ENCODE data around the gene ZMYM4.
"Not testable (repeated sequence)": the region's sequence is repeated elsewhere in the genome, so short reads cannot be mapped to it uniquely, and the experiment has no call there.

Gene ZMYM4

DNA sequence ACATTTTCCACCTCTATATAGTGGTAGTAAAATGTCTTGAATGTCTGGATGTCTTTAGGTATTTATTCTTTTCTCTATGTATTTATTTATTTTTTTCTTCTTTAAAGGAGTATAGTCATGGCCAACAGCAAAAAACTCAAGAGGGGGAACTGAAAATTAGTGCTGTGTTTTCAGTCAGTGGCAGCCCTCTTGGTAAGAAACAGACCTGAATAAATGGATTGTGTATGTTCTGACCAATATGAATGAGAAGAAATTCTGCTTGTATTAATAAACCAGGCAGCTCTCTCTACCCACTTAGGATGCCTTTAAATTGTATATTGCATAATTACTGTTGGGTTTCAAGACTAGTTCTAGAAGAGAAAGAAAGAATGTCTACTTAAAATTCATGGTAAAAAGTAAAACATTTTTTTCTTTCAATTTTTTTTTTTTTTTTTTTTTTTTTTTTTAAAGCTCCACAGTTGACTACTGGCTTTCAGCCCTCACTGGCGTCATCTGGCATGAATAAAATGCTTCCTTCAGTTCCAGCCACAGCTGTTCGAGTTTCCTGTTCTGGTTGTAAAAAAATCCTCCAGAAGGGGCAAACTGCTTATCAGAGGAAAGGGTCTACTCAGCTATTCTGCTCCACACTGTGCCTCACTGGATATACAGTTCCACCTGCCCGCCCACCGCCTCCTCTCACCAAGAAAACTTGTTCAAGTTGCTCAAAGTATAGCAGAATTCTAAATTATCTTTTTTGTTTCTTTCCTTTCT is 101.6 kb downstream of the ZMYM4 start:
- peak; percentile 82 to 88 for DNase-seq (ENCODE audit: low read depth in 2 of 2)
- no peak overlapping the region for H3K4me3 ChIP-seq (replicated peaks in 1 of 2; ENCODE audit: low read depth in 2 of 2, low read length in 2 of 2)

GRCh38 chr1:35371506-35371905 is 103.0 kb downstream of the ZMYM4 start:
- TF ChIP-seq CTCF (IDR thresholded peaks at IDR 0.05; ENCODE audit: low read depth, low read length), result no peak
- DNase-seq (ENCODE audit: low read depth in 2 of 2), result no peak
- no peak overlapping the region for H3K4me3 ChIP-seq (replicated peaks in 1 of 2; ENCODE audit: low read depth in 2 of 2, low read length in 2 of 2)

More for the DNA sequence above, 101.6 kb downstream of the ZMYM4 start:
- no peak for TF ChIP-seq CTCF (IDR thresholded peaks at IDR 0.05; ENCODE audit: low read depth, low read length)

GRCh38 chr1:35377555-35377954 is 109.0 kb downstream of the ZMYM4 start:
- TF ChIP-seq CTCF (IDR thresholded peaks at IDR 0.05; ENCODE audit: low read depth, low read length), result no peak
- peak in 1 of 2 donors; percentile 58 for DNase-seq (ENCODE audit: low read depth in 2 of 2)
- H3K4me3 ChIP-seq (replicated peaks in 1 of 2; ENCODE audit: low read depth in 2 of 2, low read length in 2 of 2), result no peak overlapping the region

DNA sequence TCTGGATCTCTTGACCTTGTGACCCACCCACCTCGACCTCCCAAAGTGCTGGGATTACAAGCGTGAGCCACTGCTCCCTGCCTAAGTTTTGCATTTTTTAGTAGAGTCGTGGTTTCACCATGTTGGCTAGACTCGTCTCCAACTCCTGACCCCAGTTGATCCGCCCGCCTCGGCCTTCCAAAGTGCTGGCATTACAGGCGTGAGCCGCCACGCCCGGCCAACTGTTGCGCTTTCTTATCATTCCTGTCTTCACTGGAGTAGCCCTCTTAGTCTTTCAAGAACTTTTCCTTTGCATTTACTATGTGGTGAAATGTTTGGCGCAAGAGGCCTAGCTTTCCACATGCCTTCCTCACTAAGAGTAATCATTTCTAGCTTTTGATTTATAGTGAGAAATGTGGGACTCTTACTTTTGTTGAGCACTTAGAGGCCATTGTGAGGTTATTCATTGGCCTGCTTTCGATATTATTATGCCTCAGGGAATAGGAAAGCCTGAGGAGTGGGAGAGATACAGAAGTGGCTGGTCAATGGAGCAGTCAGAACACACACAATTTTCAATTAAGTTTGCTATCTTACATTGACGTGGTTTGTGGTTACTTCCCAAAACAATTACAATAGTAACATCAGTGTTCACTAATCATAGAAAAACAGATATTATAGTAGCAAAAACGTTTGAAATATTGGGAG is 111.0 kb downstream of the ZMYM4 start:
- no peak for TF ChIP-seq CTCF (IDR thresholded peaks at IDR 0.05; ENCODE audit: low read depth, low read length)
- no peak overlapping the region for H3K4me3 ChIP-seq (replicated peaks in 1 of 2; ENCODE audit: low read depth in 2 of 2, low read length in 2 of 2)
- no peak for DNase-seq (ENCODE audit: low read depth in 2 of 2)

DNA sequence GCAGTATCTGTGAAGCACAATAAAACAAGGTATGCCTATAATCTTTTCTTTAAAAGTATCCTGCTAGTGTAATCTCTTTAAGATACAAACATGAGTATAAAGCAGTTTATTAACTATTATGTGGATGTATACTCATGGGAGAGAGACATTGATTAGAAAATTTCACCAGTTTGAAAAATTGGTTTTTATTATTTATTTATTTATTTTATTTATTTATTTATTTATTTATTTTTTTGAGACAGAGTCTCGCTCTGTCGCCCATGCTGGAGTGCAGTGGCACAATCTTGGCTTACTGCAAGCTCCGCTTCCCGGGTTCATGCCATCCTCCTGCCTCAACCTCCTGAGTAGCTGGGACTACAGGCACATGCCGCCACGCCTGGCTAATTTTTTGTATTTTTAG is 111.6 kb downstream of the ZMYM4 start:
- DNase-seq (ENCODE audit: low read depth in 2 of 2), result not testable (repeated sequence)

DNA sequence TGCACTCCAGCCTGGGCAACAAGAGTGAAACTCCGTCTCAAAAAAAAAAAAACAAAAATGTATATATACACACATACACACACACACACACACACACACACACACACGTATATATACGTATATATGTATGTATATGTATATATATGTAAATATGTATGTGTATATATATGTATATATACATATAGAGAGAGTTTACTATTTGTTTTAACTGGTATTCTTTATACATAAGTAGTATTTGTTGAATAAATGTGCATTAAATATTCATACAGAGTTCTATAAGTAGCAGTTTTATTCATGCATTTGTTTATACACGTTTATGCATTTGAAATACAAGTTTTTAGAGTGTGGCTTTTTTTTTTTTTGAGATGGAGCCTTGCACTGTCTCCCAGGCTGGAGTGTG is 113.6 kb downstream of the ZMYM4 start:
- no peak overlapping the region for H3K4me3 ChIP-seq (replicated peaks in 1 of 2; ENCODE audit: low read depth in 2 of 2, low read length in 2 of 2)
- TF ChIP-seq CTCF (IDR thresholded peaks at IDR 0.05; ENCODE audit: low read depth, low read length), result no peak
- no peak for DNase-seq (ENCODE audit: low read depth in 2 of 2)

More for the DNA sequence above, 111.6 kb downstream of the ZMYM4 start:
- H3K4me3 ChIP-seq (replicated peaks in 1 of 2; ENCODE audit: low read depth in 2 of 2, low read length in 2 of 2), result not testable (repeated sequence)

- no peak for TF ChIP-seq CTCF (IDR thresholded peaks at IDR 0.05; ENCODE audit: low read depth, low read length)
- DNase-seq (ENCODE audit: low read depth in 2 of 2), result no peak
- H3K4me3 ChIP-seq (replicated peaks in 1 of 2; ENCODE audit: low read depth in 2 of 2, low read length in 2 of 2), result no peak overlapping the region
Measured at GRCh38 chr1:35386290-35386689, 117.8 kb downstream of the ZMYM4 start.

All from cardiac fibroblast (primary cell).